Suprapubic skin (tissue), 4 donors: ENCODE measurements around the gene LRRC46. TPM values are rescaled to one million over a fixed set of nuclear protein-coding genes. Genes with fewer than 3 reads are reported as not detected.
A peak's percentile ranks its signal among the peaks of the same experiment; 100 is the strongest.

Experiments
- DNase-seq, 2 donors: peaks; one replicate each; pipeline ENCODE4 v3.0.0-alpha.2; 2019; ENCODE audit warnings: low spot score in 2 of 2
- H3K27ac ChIP-seq: fragments of 200-600 bp; sonication (generic); one replicate; pipeline ENCODE4 v1.5.1; 2019
- H3K27me3 ChIP-seq: fragments of 200-600 bp; sonication (generic); one replicate; pipeline ENCODE4 v1.5.1; 2019
- H3K36me3 ChIP-seq: fragments of 200-600 bp; sonication (generic); one replicate; pipeline ENCODE4 v1.5.1; 2019
- H3K4me1 ChIP-seq: fragments of 200-600 bp; sonication (generic); one replicate; pipeline ENCODE4 v1.5.1; 2019
- H3K4me3 ChIP-seq: fragments of 200-600 bp; sonication (generic); one replicate; pipeline ENCODE4 v1.5.1; 2019; ENCODE audit warnings: mild to moderate bottlenecking
- H3K9me3 ChIP-seq: fragments of 200-600 bp; sonication (generic); one replicate; pipeline ENCODE4 v1.5.1; 2019
- CTCF ChIP-seq, 2 donors: fragments of 200-600 bp in 1 of 2; fragments of 450-650 bp in 1 of 2; sonication (generic) in 1 of 2; IDR thresholded peaks; one replicate each; pipeline ENCODE4 v1.5.1; 2016 to 2019; ENCODE audit warnings: antibody characterized with exemption in 2 of 2, mild to moderate bottlenecking in 1 of 2, moderate library complexity in 1 of 2
- EP300 ChIP-seq: sonication (generic); formaldehyde crosslinking; IDR thresholded peaks from one replicate; pipeline ENCODE4 v1.6.1; 2017; ENCODE audit warnings: antibody characterized with exemption
- POLR2A ChIP-seq, 2 donors: fragments of 450-650 bp; IDR thresholded peaks; one replicate each; pipeline ENCODE4 v1.6.1; 2017; ENCODE audit warnings: antibody characterized with exemption in 2 of 2, mild to moderate bottlenecking in 2 of 2, moderate library complexity in 2 of 2
- POLR2AphosphoS5 ChIP-seq, 3 donors: sonication (generic); formaldehyde crosslinking; IDR thresholded peaks; one replicate each; pipeline ENCODE4 v1.6.1; 2017; ENCODE audit warnings: antibody characterized with exemption in 3 of 3
- WGBS: methylation state at CpG from one replicate; pipeline ENCODE4 v1.1.5; 2018; 5-methylcytosine and 5-hydroxymethylcytosine counted together
- total RNA-seq, 4 donors: library from RNA; depleted of rRNA; stranded (reverse); fragments of >200 nt; gene quantifications; one replicate each; pipeline ENCODE4 v1.1.0, GENCODE V29; 2016

LRRC46 gene
- total RNA-seq, 4 donors from 2014 or later, result not detected

GRCh38 chr17:47806913-47807255 is 24.6 kb upstream of the LRRC46 start:
- Histone ChIP-seq H3K4me1 (peaks cover 24% of the 10 kb centered on the region), H3K36me3 (peaks cover 28% of the 10 kb centered on the region), H3K4me3 (no peak overlapping the region), H3K9me3 (no peaks in the 10 kb centered on the region), H3K27me3 (no peaks in the 10 kb centered on the region), H3K27ac (no peak overlapping the region)
- TF ChIP-seq POLR2AphosphoS5 (IDR thresholded peaks at IDR 0.05) (no peak), EP300 (no peak), CTCF (IDR thresholded peaks at IDR 0.05) (no peak), POLR2A (IDR thresholded peaks at IDR 0.05) (no peak)
- DNase-seq, result peak; percentile 36 to 69
- WGBS, result 68% methylated on average over 9 of the region's 9 CpGs

- TF ChIP-seq POLR2A (IDR thresholded peaks at IDR 0.05) (no peak), EP300 (no peak)
- peaks cover 28% of the 10 kb centered on the region for H3K36me3 ChIP-seq
- H3K27me3 ChIP-seq, result no peaks in the 10 kb centered on the region
- 93% methylated on average over 9 of the region's 11 CpGs for WGBS
- DNase-seq, result peak; percentile 21 to 50
- no peak overlapping the region for H3K27ac ChIP-seq
- H3K4me1 ChIP-seq, result peaks cover 24% of the 10 kb centered on the region
- no peaks in the 10 kb centered on the region for H3K9me3 ChIP-seq
- H3K4me3 ChIP-seq, result no peak overlapping the region
Measured at GRCh38 chr17:47807421-47807820, 24.0 kb upstream of the LRRC46 start.

- 90% methylated on average over 10 of the region's 20 CpGs for WGBS
- Histone ChIP-seq H3K9me3 (no peaks in the 10 kb centered on the region), H3K36me3 (peaks cover 36% of the 10 kb centered on the region), H3K4me1 (peaks cover 24% of the 10 kb centered on the region), H3K27ac (no peak overlapping the region), H3K4me3 (no peak overlapping the region), H3K27me3 (no peaks in the 10 kb centered on the region)
- TF ChIP-seq POLR2A (IDR thresholded peaks at IDR 0.05), result no peak
- TF ChIP-seq POLR2AphosphoS5 (IDR thresholded peaks at IDR 0.05), result no peak
- no peak for TF ChIP-seq EP300
- no peak for TF ChIP-seq CTCF (IDR thresholded peaks at IDR 0.05)
- DNase-seq, result peak; percentile 38 to 74
Measured at GRCh38 chr17:47808036-47808829, 23.2 kb upstream of the LRRC46 start.

GRCh38 chr17:47808830-47809480 is 22.5 kb upstream of the LRRC46 start:
- Histone ChIP-seq H3K9me3 (no peaks in the 10 kb centered on the region), H3K27me3 (no peaks in the 10 kb centered on the region), H3K4me1 (peaks cover 24% of the 10 kb centered on the region), H3K27ac (no peak overlapping the region), H3K36me3 (peaks cover 36% of the 10 kb centered on the region), H3K4me3 (no peak overlapping the region)
- peak; percentile 51 to 78 for DNase-seq
- 97% methylated on average over 7 of the region's 22 CpGs for WGBS
- no peak for TF ChIP-seq CTCF (IDR thresholded peaks at IDR 0.05)
- TF ChIP-seq POLR2AphosphoS5 (IDR thresholded peaks at IDR 0.05), result no peak
- no peak for TF ChIP-seq POLR2A (IDR thresholded peaks at IDR 0.05)
- no peak for TF ChIP-seq EP300

- peaks cover 24% of the 10 kb centered on the region for H3K4me1 ChIP-seq
- TF ChIP-seq POLR2AphosphoS5 (IDR thresholded peaks at IDR 0.05) (no peak), POLR2A (IDR thresholded peaks at IDR 0.05) (no peak), EP300 (no peak), CTCF (IDR thresholded peaks at IDR 0.05) (no peak)
- peak; percentile 46 to 74 for DNase-seq
- no peak overlapping the region for H3K27ac ChIP-seq
- no peaks in the 10 kb centered on the region for H3K9me3 ChIP-seq
- peaks cover 49% of the 10 kb centered on the region for H3K36me3 ChIP-seq
- WGBS, result 44% methylated on average over 9 of the region's 10 CpGs
- H3K27me3 ChIP-seq, result no peaks in the 10 kb centered on the region
- H3K4me3 ChIP-seq, result no peak overlapping the region
Measured at GRCh38 chr17:47810200-47810821, 21.2 kb upstream of the LRRC46 start.
